ENCODE measurements around the gene KISS1. TPM values are rescaled to one million over a fixed set of nuclear protein-coding genes. Genes with fewer than 3 reads are reported as not detected.

The KISS1 gene
- total RNA-seq, 3 donors from 2014 or later (not counting 1 experiment from before 2014, with no cell fraction given) = not detected

GRCh38 chr1:204172404-204173029, 23.8 kb downstream of the KISS1 start:
- intact Hi-C loops (cut with micrococcal nuclease) = no loop called here
- WGBS (ENCODE audit: insufficient coverage) = 80% methylated on average over 1 of the region's 2 CpGs
- H3K27me3 Mint-ChIP-seq (ENCODE audit: low read depth in 2 of 2) = peaks cover 0 to 5% of the 10 kb centered on the region in 2 donors

GRCh38 chr1:204171751-204172178, 24.5 kb downstream of the KISS1 start:
- Histone ChIP-seq H3K36me3 (ENCODE audit: control insufficient read depth, insufficient read depth, low read length) (no peaks in the 10 kb centered on the region), H3K4me1 (ENCODE audit: control insufficient read depth, insufficient read depth, low read length) (no peaks in the 10 kb centered on the region), H3K27ac (ENCODE audit: low read length) (no peak overlapping the region), H3K9me3 (ENCODE audit: control insufficient read depth, insufficient read depth, low read length) (peaks cover 29% of the 10 kb centered on the region), H3K4me3 (ENCODE audit: low read length) (no peak overlapping the region), H3K27me3 (ENCODE audit: control insufficient read depth, insufficient read depth, low read length) (no peaks in the 10 kb centered on the region)
- Mint-ChIP-seq H3K27me3 (ENCODE audit: low read depth in 2 of 2) (peaks cover 0 to 8% of the 10 kb centered on the region in 2 donors), H3K4me3 (no peak overlapping the region), H3K27ac (no peak overlapping the region), H3K36me3 (peaks cover 14% of the 10 kb centered on the region), H3K9me3 (peaks cover 0 to 3% of the 10 kb centered on the region in 2 donors), H3K4me1 (no peaks in the 10 kb centered on the region)
- no peak for DNase-seq
- intact Hi-C loops (cut with micrococcal nuclease) = no loop called here
- no peak for TF ChIP-seq CTCF (IDR thresholded peaks at IDR 0.05)
- 76% methylated on average over 4 of the region's 4 CpGs for WGBS (ENCODE audit: insufficient coverage)
- no peak for ATAC-seq

More at GRCh38 chr1:204172404-204173029, 23.8 kb downstream of the KISS1 start:
- H3K27ac ChIP-seq (ENCODE audit: low read length) = no peak overlapping the region
- no peak overlapping the region for H3K27ac Mint-ChIP-seq
- no peaks in the 10 kb centered on the region for H3K4me1 ChIP-seq (ENCODE audit: control insufficient read depth, insufficient read depth, low read length)
- no peak for DNase-seq
- no peaks in the 10 kb centered on the region for H3K36me3 ChIP-seq (ENCODE audit: control insufficient read depth, insufficient read depth, low read length)
- H3K4me3 ChIP-seq (ENCODE audit: low read length) = no peak overlapping the region
- no peaks in the 10 kb centered on the region for H3K27me3 ChIP-seq (ENCODE audit: control insufficient read depth, insufficient read depth, low read length)
- ATAC-seq = no peak
- H3K9me3 ChIP-seq (ENCODE audit: control insufficient read depth, insufficient read depth, low read length) = peaks cover 29% of the 10 kb centered on the region
- H3K9me3 Mint-ChIP-seq = peaks cover 0 to 3% of the 10 kb centered on the region in 2 donors
- TF ChIP-seq CTCF (IDR thresholded peaks at IDR 0.05) = no peak
- H3K4me1 Mint-ChIP-seq = no peaks in the 10 kb centered on the region
- no peak overlapping the region for H3K4me3 Mint-ChIP-seq
- peaks cover 14% of the 10 kb centered on the region for H3K36me3 Mint-ChIP-seq

- H3K4me3 Mint-ChIP-seq = no peak overlapping the region
- H3K9me3 Mint-ChIP-seq = peaks cover 0 to 3% of the 10 kb centered on the region in 2 donors
- intact Hi-C loops (cut with micrococcal nuclease) = no loop called here
- Histone ChIP-seq H3K27ac (ENCODE audit: low read length) (no peak overlapping the region), H3K36me3 (ENCODE audit: control insufficient read depth, insufficient read depth, low read length) (no peaks in the 10 kb centered on the region), H3K4me1 (ENCODE audit: control insufficient read depth, insufficient read depth, low read length) (no peaks in the 10 kb centered on the region), H3K9me3 (ENCODE audit: control insufficient read depth, insufficient read depth, low read length) (peaks cover 29% of the 10 kb centered on the region), H3K4me3 (ENCODE audit: low read length) (no peak overlapping the region), H3K27me3 (ENCODE audit: control insufficient read depth, insufficient read depth, low read length) (no peaks in the 10 kb centered on the region)
- 93% methylated on average over 3 of the region's 3 CpGs for WGBS (ENCODE audit: insufficient coverage)
- H3K27ac Mint-ChIP-seq = no peak overlapping the region
- TF ChIP-seq CTCF (IDR thresholded peaks at IDR 0.05) = no peak
- DNase-seq (no peak), ATAC-seq (no peak)
- H3K4me1 Mint-ChIP-seq = no peaks in the 10 kb centered on the region
- peaks cover 0 to 10% of the 10 kb centered on the region in 2 donors for H3K27me3 Mint-ChIP-seq (ENCODE audit: low read depth in 2 of 2)
- H3K36me3 Mint-ChIP-seq = peaks cover 14% of the 10 kb centered on the region
Measured at GRCh38 chr1:204170494-204171155, 25.7 kb downstream of the KISS1 start.

Measured in natural killer cell (primary cell).